Fibroblast of lung (primary cell): Measurements from ENCODE around the gene KRABD2.
A peak's percentile ranks its signal among the peaks of the same experiment; 100 is the strongest.

Experiments
- DNase-seq, 2 donors: peaks; one replicate each; pipeline versions ENCODE4 v3.0.0 to v3.0.0-alpha.2; 2010; ENCODE audit warnings: low read depth in 2 of 2
- H2AFZ ChIP-seq: 2 replicates; pipeline ENCODE4 v1.5.1; 2012; ENCODE audit warnings: low read length, control low read depth, inconsistent platforms
- H3K27ac ChIP-seq: 2 replicates; pipeline ENCODE4 v1.5.1; 2011; ENCODE audit warnings: low read length, control low read depth; ENCODE audit not compliant: insufficient read depth
- H3K27me3 ChIP-seq: 2 replicates; pipeline ENCODE4 v1.5.1; 2011; ENCODE audit warnings: mild to moderate bottlenecking, low read length; ENCODE audit not compliant: control insufficient read depth, insufficient read depth
- H3K36me3 ChIP-seq: 2 replicates; pipeline ENCODE4 v1.5.1; 2011; ENCODE audit warnings: low read length; ENCODE audit not compliant: control insufficient read depth, insufficient read depth
- H3K4me1 ChIP-seq: 2 replicates; pipeline ENCODE4 v1.5.1; 2011; ENCODE audit warnings: low read length; ENCODE audit not compliant: control insufficient read depth, insufficient read depth; ENCODE audit errors: extremely low read depth
- H3K4me2 ChIP-seq: 2 replicates; pipeline ENCODE4 v1.5.1; 2011; ENCODE audit warnings: low read length, control low read depth; ENCODE audit not compliant: insufficient read depth; ENCODE audit errors: extremely low read depth
- H3K4me3 ChIP-seq, 4 experiments: fragments of 200-600 bp in 1 of 4; sonication (generic) in 1 of 4; replicated peaks in 1 of 4; 2 replicates each; pipeline ENCODE4 v1.5.1; 2011 to 2016; ENCODE audit warnings: low read length in 4 of 4, low read depth in 3 of 4, mild to moderate bottlenecking in 3 of 4, control low read depth in 2 of 4, inconsistent platforms in 1 of 4, mixed read lengths in 1 of 4; ENCODE audit not compliant: insufficient read depth in 1 of 4; ENCODE audit errors: control extremely low read depth in 1 of 4
- H3K79me2 ChIP-seq: 2 replicates; pipeline ENCODE4 v1.5.1; 2012; ENCODE audit warnings: mild to moderate bottlenecking, low read length, inconsistent platforms; ENCODE audit not compliant: control insufficient read depth, insufficient read depth
- H3K9ac ChIP-seq: 2 replicates; pipeline ENCODE4 v1.5.1; 2011; ENCODE audit warnings: mild to moderate bottlenecking, low read length, control low read depth; ENCODE audit not compliant: insufficient read depth
- H3K9me3 ChIP-seq: 2 replicates; pipeline ENCODE4 v1.5.1; 2012; ENCODE audit warnings: low read depth, low read length; ENCODE audit not compliant: control insufficient read depth, insufficient read depth
- H4K20me1 ChIP-seq: 2 replicates; pipeline ENCODE4 v1.5.1; 2011; ENCODE audit warnings: low read length; ENCODE audit not compliant: control insufficient read depth, insufficient read depth; ENCODE audit errors: extremely low read depth
- CTCF ChIP-seq, 2 donors: IDR thresholded peaks in 1 of 2; conservative IDR thresholded peaks in 1 of 2; 1 replicate in 1 of 2; 2 replicates in 1 of 2; pipeline ENCODE4 v1.5.1; 2011 to 2012; ENCODE audit warnings: low read length in 2 of 2, control low read depth in 1 of 2, inconsistent platforms in 1 of 2, low read depth in 1 of 2, mild to moderate bottlenecking in 1 of 2
- EZH2 ChIP-seq: IDR thresholded peaks from 2 replicates; pipeline ENCODE4 v1.5.1; 2012; ENCODE audit warnings: low read length, control low read depth, mild to moderate bottlenecking; ENCODE audit errors: missing control alignments

Gene KRABD2

GRCh38 chr17:8393470-8394231 is 17.1 kb upstream of the KRABD2 start:
- Histone ChIP-seq H3K36me3 (no peaks in the 10 kb centered on the region), H3K27me3 (peaks cover 14% of the 10 kb centered on the region), H3K4me2 (no peak overlapping the region), H4K20me1 (no peaks in the 10 kb centered on the region), H3K9ac (no peak overlapping the region), H3K4me1 (no peaks in the 10 kb centered on the region), H3K9me3 (no peaks in the 10 kb centered on the region), H3K27ac (no peak overlapping the region), H2AFZ (no peak overlapping the region), H3K79me2 (no peaks in the 10 kb centered on the region), H3K4me3 (no peak overlapping the region)
- peak in 1 of 2 donors; percentile 21 for DNase-seq
- TF ChIP-seq EZH2, result no peak
- TF ChIP-seq CTCF (conservative IDR thresholded peaks at IDR 0.05 in 1 of 2, IDR thresholded peaks at IDR 0.05 in 1 of 2; ENCODE audit: low read depth in 1 of 2, low read length in 2 of 2), result no peak

- Histone ChIP-seq H3K9ac (no peak overlapping the region), H2AFZ (no peak overlapping the region), H3K4me2 (no peak overlapping the region), H3K79me2 (no peaks in the 10 kb centered on the region), H3K36me3 (no peaks in the 10 kb centered on the region), H4K20me1 (no peaks in the 10 kb centered on the region), H3K27ac (no peak overlapping the region), H3K4me1 (no peaks in the 10 kb centered on the region), H3K27me3 (peaks cover 14% of the 10 kb centered on the region), H3K9me3 (no peaks in the 10 kb centered on the region), H3K4me3 (no peak overlapping the region)
- TF ChIP-seq EZH2 (no peak), CTCF (conservative IDR thresholded peaks at IDR 0.05 in 1 of 2, IDR thresholded peaks at IDR 0.05 in 1 of 2; ENCODE audit: low read depth in 1 of 2, low read length in 2 of 2) (no peak)
- DNase-seq, result no peak
Observed at GRCh38 chr17:8392674-8393469, 16.4 kb upstream of the KRABD2 start.

- Histone ChIP-seq H3K27me3 (peaks cover 11% of the 10 kb centered on the region), H3K9ac (no peak overlapping the region), H3K79me2 (no peaks in the 10 kb centered on the region), H3K27ac (no peak overlapping the region), H3K4me1 (no peaks in the 10 kb centered on the region), H3K4me3 (no peak overlapping the region), H4K20me1 (no peaks in the 10 kb centered on the region), H3K36me3 (no peaks in the 10 kb centered on the region), H3K4me2 (no peak overlapping the region), H2AFZ (no peak overlapping the region), H3K9me3 (no peaks in the 10 kb centered on the region)
- TF ChIP-seq CTCF (conservative IDR thresholded peaks at IDR 0.05 in 1 of 2, IDR thresholded peaks at IDR 0.05 in 1 of 2; ENCODE audit: low read depth in 1 of 2, low read length in 2 of 2) (no peak), EZH2 (no peak)
- no peak for DNase-seq
Observed at GRCh38 chr17:8392274-8392673, 15.8 kb upstream of the KRABD2 start.
